ENCODE data around the gene ACCSL. TPM values are rescaled to one million over a fixed set of nuclear protein-coding genes. Genes with fewer than 3 reads are reported as not detected.

The ACCSL gene
- total and polyA plus RNA-seq, 9 donors, result 0.05 to 0.67 TPM; not detected in 7

- H3K36me3 ChIP-seq, result no peaks in the 10 kb centered on the region
- DNase-seq, result no peak
- H3K27ac ChIP-seq, result no peak overlapping the region
- H3K4me3 ChIP-seq, result no peak overlapping the region
- TF ChIP-seq CTCF (IDR thresholded peaks at IDR 0.05), result no peak
- no peak for TF ChIP-seq EP300 (IDR thresholded peaks at IDR 0.05)
- no peak for TF ChIP-seq POLR2A (IDR thresholded peaks at IDR 0.05)
- H3K4me1 ChIP-seq (ENCODE audit: insufficient read depth), result no peaks in the 10 kb centered on the region
- intact Hi-C loops (cut with DNase I), result no loop called here
- WGBS, 3 donors, result 86 to 92% (median 92%) methylated on average over 4 of the region's 4 CpGs
- H3K27me3 ChIP-seq, result no peaks in the 10 kb centered on the region
- H3K9me3 ChIP-seq, result no peaks in the 10 kb centered on the region
Measured at GRCh38 chr11:44051171-44051570, 3.4 kb downstream of the ACCSL start.

GRCh38 chr11:44057340-44057739, 9.6 kb downstream of the ACCSL start:
- H3K27ac ChIP-seq, result no peak overlapping the region
- no peak overlapping the region for H3K4me3 ChIP-seq
- WGBS, 3 donors, result 43 to 59% (median 49%) methylated on average over 6 of the region's 6 CpGs
- no peaks in the 10 kb centered on the region for H3K9me3 ChIP-seq
- DNase-seq, result no peak
- H3K27me3 ChIP-seq, result no peaks in the 10 kb centered on the region
- no peaks in the 10 kb centered on the region for H3K36me3 ChIP-seq
- H3K4me1 ChIP-seq (ENCODE audit: insufficient read depth), result no peaks in the 10 kb centered on the region
- intact Hi-C loops (cut with DNase I), result no loop called here
- TF ChIP-seq EP300 (IDR thresholded peaks at IDR 0.05), result no peak
- no peak for TF ChIP-seq POLR2A (IDR thresholded peaks at IDR 0.05)
- TF ChIP-seq CTCF (IDR thresholded peaks at IDR 0.05), result no peak

- Histone ChIP-seq H3K27ac (no peak overlapping the region), H3K36me3 (no peaks in the 10 kb centered on the region), H3K27me3 (no peaks in the 10 kb centered on the region), H3K9me3 (no peaks in the 10 kb centered on the region), H3K4me3 (no peak overlapping the region), H3K4me1 (ENCODE audit: insufficient read depth) (no peaks in the 10 kb centered on the region)
- 86 to 91% (median 90%) methylated on average over 6 of the region's 6 CpGs for WGBS, 3 donors
- no peak for DNase-seq
- TF ChIP-seq POLR2A (IDR thresholded peaks at IDR 0.05), result no peak
- TF ChIP-seq CTCF (IDR thresholded peaks at IDR 0.05), result no peak
- no peak for TF ChIP-seq EP300 (IDR thresholded peaks at IDR 0.05)
- intact Hi-C loops (cut with DNase I), result no loop called here
Measured at GRCh38 chr11:44058275-44058674, 10.5 kb downstream of the ACCSL start.

GRCh38 chr11:44065161-44065661, 17.4 kb downstream of the ACCSL start:
- Histone ChIP-seq H3K36me3 (no peaks in the 10 kb centered on the region), H3K27me3 (no peaks in the 10 kb centered on the region), H3K4me3 (no peak overlapping the region), H3K27ac (peak overlapping the region in 1 of 2 donors; percentile 92), H3K9me3 (no peaks in the 10 kb centered on the region), H3K4me1 (ENCODE audit: insufficient read depth) (peaks cover 2% of the 10 kb centered on the region)
- WGBS, 3 donors, result 42 to 63% (median 62%) methylated on average over 4 of the region's 4 CpGs
- intact Hi-C loops (cut with DNase I), result no loop called here
- no peak for TF ChIP-seq POLR2A (IDR thresholded peaks at IDR 0.05)
- TF ChIP-seq CTCF (IDR thresholded peaks at IDR 0.05), result no peak
- TF ChIP-seq EP300 (IDR thresholded peaks at IDR 0.05), result no peak
- DNase-seq, result no peak
